SK-N-MC (cell line): ENCODE data around the gene USH2A.

Experiments
- EZH2 ChIP-seq: fragments of 200-600 bp; sonication (generic); IDR thresholded peaks from one replicate; pipeline ENCODE4 v1.6.1; 2017; ENCODE audit warnings: antibody characterized with exemption
- POLR2AphosphoS5 ChIP-seq: IDR thresholded peaks from 2 replicates; pipeline ENCODE4 v1.6.1; 2012; ENCODE audit warnings: mild to moderate bottlenecking, low read depth, low read length, borderline replicate concordance

DNA sequence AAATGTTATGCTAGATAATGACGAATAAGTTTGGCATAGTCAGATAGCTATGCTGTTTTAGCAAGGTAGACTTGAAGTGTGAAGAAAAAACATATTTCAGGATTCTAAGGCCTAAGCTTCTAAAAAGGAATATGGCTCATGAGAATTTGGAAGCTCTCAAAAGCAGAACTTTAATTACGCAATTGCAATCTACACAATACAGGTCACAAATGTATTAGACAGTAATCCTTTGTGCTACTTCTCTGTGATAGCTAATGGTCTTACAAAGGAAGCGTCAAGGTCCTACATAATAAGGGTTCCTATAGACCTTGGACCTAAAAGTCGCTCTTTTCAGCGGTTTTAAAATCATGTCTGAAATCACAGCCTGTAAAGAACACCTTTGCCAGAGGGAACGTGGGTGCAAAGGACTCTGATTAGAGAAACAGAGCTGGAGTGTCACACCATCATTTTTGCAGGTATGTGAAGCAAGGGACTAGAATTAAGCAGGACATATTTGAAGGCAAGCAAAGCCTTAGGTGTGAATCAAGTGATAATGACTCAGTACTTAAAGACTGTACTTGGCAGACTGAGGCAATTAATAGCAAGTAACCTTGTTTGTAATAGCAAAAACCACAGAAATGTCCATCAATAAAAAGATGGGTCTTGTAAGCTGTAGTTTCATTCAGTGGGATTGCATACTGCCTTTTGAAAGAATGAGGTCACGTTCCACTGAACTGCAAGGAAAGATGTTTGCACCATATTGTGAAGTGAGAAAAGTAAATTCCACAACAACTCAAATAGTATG is 436.0 kb downstream of the USH2A start:
- no peak for TF ChIP-seq POLR2AphosphoS5
- TF ChIP-seq EZH2: no peak
